ENCODE measurements around the gene KIAA1614.

The KIAA1614 gene

DNA sequence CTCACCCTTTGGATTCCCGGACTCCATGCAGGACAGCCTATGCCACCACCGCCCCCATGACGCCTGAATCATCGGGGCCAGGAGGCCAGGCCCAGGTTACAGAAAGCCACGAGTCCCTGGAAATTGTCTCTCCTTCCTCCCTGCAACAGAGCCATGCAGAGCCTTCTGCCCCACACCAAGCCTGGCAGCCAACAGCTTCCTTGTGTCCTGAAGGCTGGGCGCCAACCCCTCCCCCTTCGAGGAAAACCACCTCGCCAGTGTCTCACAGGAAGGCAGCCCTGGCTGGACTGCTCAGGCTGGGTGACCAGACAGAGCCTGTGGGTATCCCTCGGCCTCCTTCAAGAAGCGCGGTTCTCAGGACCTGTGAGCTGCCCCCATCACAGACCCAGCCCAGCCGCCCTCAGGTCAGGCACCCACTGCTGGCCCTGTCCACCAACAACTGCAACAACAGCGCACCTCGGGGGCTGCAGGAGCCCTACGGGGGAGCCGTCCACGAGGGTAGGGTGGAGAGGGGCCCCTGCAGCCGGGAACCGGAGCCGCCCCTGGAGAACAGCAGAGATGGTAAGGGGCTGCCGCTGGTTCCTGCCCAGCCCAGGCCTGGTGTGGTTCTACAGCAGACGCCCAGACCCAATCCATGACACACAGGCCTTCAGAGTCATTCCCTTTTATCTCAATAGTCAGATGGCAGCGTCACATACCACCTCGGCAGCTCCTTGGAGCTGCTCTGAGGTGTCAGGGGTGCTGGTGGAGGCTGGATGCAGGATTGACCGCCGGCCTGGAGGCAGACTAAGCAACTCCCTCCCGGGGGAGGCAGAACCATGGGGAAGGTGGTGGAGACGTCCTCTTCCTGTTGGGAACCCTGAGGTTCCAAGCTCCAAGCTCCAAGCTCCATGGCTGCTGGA lies 23.7 kb downstream of the KIAA1614 start:
- WGBS, 2 experiments (ENCODE audit: insufficient coverage in 2 of 2) = 94 to 96% methylated on average over 22 to 25 of the region's 28 CpGs
- Histone ChIP-seq H3K4me3 (ENCODE audit: extremely low read depth, insufficient read depth, low read length, poor library complexity, severe bottlenecking) (no peak overlapping the region), H3K27ac (ENCODE audit: low read depth, low read length, severe bottlenecking) (no peak overlapping the region)

GRCh38 chr1:180937012-180937372 lies 24.3 kb downstream of the KIAA1614 start:
- Histone ChIP-seq H3K27ac (ENCODE audit: low read depth, low read length, severe bottlenecking) (no peak overlapping the region), H3K36me3 (ENCODE audit: control insufficient read depth, insufficient read depth, low read length) (no peaks in the 10 kb centered on the region), H3K9me3 (ENCODE audit: control insufficient read depth, low read length) (no peaks in the 10 kb centered on the region), H3K4me3 (ENCODE audit: extremely low read depth, insufficient read depth, low read length, poor library complexity, severe bottlenecking) (no peak overlapping the region), H3K4me1 (ENCODE audit: control insufficient read depth, insufficient read depth, low read length, poor library complexity, severe bottlenecking) (no peaks in the 10 kb centered on the region)
- 100% methylated on average over 1 of the region's 1 CpG; no CpG with 5 or more reads in 1 of the 2 experiments for WGBS, 2 experiments (ENCODE audit: insufficient coverage in 2 of 2)

More for the DNA sequence above, 23.7 kb downstream of the KIAA1614 start:
- Histone ChIP-seq H3K36me3 (ENCODE audit: control insufficient read depth, insufficient read depth, low read length) (no peaks in the 10 kb centered on the region), H3K4me1 (ENCODE audit: control insufficient read depth, insufficient read depth, low read length, poor library complexity, severe bottlenecking) (no peaks in the 10 kb centered on the region), H3K9me3 (ENCODE audit: control insufficient read depth, low read length) (no peaks in the 10 kb centered on the region)

DNA sequence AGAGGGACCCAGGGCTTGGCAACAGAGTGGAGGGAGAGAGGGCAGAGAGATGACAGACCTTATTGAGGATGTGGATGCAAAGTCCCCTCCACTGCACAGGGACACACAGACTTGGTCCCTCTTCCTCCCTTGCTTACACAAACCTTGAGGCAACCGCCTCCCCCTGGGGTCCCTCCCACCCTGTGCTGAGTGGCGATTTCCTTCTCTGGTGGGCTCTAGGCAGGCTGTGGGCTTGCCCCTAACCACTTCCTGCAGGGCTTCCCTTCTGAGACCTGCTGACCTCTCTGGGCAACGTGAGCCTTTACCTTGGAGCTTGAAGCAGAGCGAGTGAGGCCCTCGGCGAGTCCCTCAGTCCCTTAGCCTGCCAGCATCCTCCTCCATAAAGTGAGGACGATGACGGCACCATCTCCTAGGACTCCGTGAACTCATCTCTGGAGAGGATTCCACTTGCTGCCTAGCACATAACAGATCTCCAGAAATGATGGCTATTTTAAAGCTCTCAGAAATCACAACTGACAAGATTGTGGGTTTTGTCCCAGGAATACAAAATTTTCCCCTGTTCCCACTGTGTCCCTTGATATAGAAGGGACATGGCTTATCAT lies 25.0 kb downstream of the KIAA1614 start:
- H3K36me3 ChIP-seq (ENCODE audit: control insufficient read depth, insufficient read depth, low read length) = no peaks in the 10 kb centered on the region
- no peak overlapping the region for H3K4me3 ChIP-seq (ENCODE audit: extremely low read depth, insufficient read depth, low read length, poor library complexity, severe bottlenecking)
- no peaks in the 10 kb centered on the region for H3K9me3 ChIP-seq (ENCODE audit: control insufficient read depth, low read length)
- H3K4me1 ChIP-seq (ENCODE audit: control insufficient read depth, insufficient read depth, low read length, poor library complexity, severe bottlenecking) = no peaks in the 10 kb centered on the region
- no peak overlapping the region for H3K27ac ChIP-seq (ENCODE audit: low read depth, low read length, severe bottlenecking)
- WGBS, 2 experiments (ENCODE audit: insufficient coverage in 2 of 2) = 88 to 90% methylated on average over 9 of the region's 9 CpGs

GRCh38 chr1:180939073-180939710 lies 26.5 kb downstream of the KIAA1614 start:
- H3K9me3 ChIP-seq (ENCODE audit: control insufficient read depth, low read length) = no peaks in the 10 kb centered on the region
- H3K4me1 ChIP-seq (ENCODE audit: control insufficient read depth, insufficient read depth, low read length, poor library complexity, severe bottlenecking) = no peaks in the 10 kb centered on the region
- H3K4me3 ChIP-seq (ENCODE audit: extremely low read depth, insufficient read depth, low read length, poor library complexity, severe bottlenecking) = no peak overlapping the region
- H3K36me3 ChIP-seq (ENCODE audit: control insufficient read depth, insufficient read depth, low read length) = no peaks in the 10 kb centered on the region
- WGBS, 2 experiments (ENCODE audit: insufficient coverage in 2 of 2) = 89 to 90% methylated on average over 7 to 8 of the region's 9 CpGs
- H3K27ac ChIP-seq (ENCODE audit: low read depth, low read length, severe bottlenecking) = no peak overlapping the region

DNA sequence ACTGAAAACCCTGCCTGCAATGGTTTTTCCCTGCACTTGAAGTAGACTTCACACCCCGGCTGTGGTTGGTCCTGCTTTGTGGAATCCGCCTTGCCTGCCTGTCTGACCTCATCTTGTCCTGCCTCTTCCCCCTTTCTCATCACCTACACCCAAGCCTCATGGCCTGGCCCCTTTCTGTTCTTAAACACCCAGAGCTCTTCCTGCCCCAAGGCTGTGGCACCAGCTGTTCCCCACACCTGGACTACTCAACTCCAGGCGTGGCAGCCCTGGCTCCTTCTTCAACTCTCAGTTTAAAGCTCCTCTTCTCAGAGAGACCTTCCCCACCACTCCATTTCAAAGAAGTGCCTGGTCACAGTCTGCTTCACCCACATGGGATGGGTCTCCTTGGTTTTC lies 27.0 kb downstream of the KIAA1614 start:
- H3K4me3 ChIP-seq (ENCODE audit: extremely low read depth, insufficient read depth, low read length, poor library complexity, severe bottlenecking) = no peak overlapping the region
- H3K27ac ChIP-seq (ENCODE audit: low read depth, low read length, severe bottlenecking) = no peak overlapping the region
- 91 to 100% methylated on average over 2 to 3 of the region's 3 CpGs for WGBS, 2 experiments (ENCODE audit: insufficient coverage in 2 of 2)
- no peaks in the 10 kb centered on the region for H3K36me3 ChIP-seq (ENCODE audit: control insufficient read depth, insufficient read depth, low read length)
- no peaks in the 10 kb centered on the region for H3K9me3 ChIP-seq (ENCODE audit: control insufficient read depth, low read length)
- no peaks in the 10 kb centered on the region for H3K4me1 ChIP-seq (ENCODE audit: control insufficient read depth, insufficient read depth, low read length, poor library complexity, severe bottlenecking)

DNA sequence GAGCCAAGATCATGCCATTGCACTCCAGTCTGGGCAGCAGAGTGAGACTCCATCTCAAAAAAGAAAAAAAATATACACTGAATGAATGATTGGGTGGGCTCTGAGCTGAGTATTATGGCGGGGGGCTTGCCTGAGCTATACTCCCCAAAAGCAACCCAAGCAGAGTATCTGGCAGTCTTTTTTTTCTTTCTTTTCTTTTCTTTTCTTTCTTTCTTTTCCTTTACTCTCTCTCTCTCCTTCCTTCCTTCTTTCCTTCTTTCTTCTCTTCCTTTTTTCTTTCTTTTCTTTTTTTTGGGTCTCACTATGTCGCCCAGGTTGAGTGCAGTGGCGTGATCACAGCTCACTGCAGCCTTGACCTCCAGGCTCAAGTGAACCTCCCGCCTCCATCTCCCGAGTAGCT lies 27.7 kb downstream of the KIAA1614 start:
- H3K4me1 ChIP-seq (ENCODE audit: control insufficient read depth, insufficient read depth, low read length, poor library complexity, severe bottlenecking) = no peaks in the 10 kb centered on the region
- no peak overlapping the region for H3K4me3 ChIP-seq (ENCODE audit: extremely low read depth, insufficient read depth, low read length, poor library complexity, severe bottlenecking)
- no peaks in the 10 kb centered on the region for H3K9me3 ChIP-seq (ENCODE audit: control insufficient read depth, low read length)
- WGBS, 2 experiments (ENCODE audit: insufficient coverage in 2 of 2) = 93 to 95% methylated on average over 5 of the region's 5 CpGs
- H3K36me3 ChIP-seq (ENCODE audit: control insufficient read depth, insufficient read depth, low read length) = no peaks in the 10 kb centered on the region
- H3K27ac ChIP-seq (ENCODE audit: low read depth, low read length, severe bottlenecking) = no peak overlapping the region

- Histone ChIP-seq H3K27ac (ENCODE audit: low read depth, low read length, severe bottlenecking) (no peak overlapping the region), H3K4me1 (ENCODE audit: control insufficient read depth, insufficient read depth, low read length, poor library complexity, severe bottlenecking) (no peaks in the 10 kb centered on the region), H3K4me3 (ENCODE audit: extremely low read depth, insufficient read depth, low read length, poor library complexity, severe bottlenecking) (no peak overlapping the region), H3K9me3 (ENCODE audit: control insufficient read depth, low read length) (no peaks in the 10 kb centered on the region), H3K36me3 (ENCODE audit: control insufficient read depth, insufficient read depth, low read length) (peaks cover 7% of the 10 kb centered on the region)
- 87 to 92% methylated on average over 15 of the region's 20 CpGs for WGBS, 2 experiments (ENCODE audit: insufficient coverage in 2 of 2)
Observed at GRCh38 chr1:180941518-180942275, 29.0 kb downstream of the KIAA1614 start.

DNA sequence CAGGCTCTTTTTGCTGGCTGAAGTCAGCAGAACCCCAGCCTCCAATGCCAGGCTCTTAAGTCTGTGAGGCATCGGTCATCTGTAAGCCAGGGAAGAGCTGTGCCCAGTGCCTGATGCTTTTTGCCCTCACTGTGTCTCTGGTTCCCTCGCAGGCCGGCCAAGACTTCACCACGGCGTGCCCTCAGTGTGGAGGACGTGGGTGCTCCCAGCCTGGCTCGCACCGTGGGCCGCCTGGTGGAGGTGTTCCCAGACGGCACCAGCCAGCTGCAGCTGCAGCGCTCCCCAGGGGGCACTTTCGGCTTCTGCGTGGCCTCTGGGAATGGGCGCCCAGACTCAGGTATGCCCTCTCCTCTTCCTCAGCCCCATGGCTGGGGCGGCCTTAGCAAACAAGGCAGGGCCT lies 32.5 kb downstream of the KIAA1614 start:
- no peaks in the 10 kb centered on the region for H3K4me1 ChIP-seq (ENCODE audit: control insufficient read depth, insufficient read depth, low read length, poor library complexity, severe bottlenecking)
- no peak overlapping the region for H3K4me3 ChIP-seq (ENCODE audit: extremely low read depth, insufficient read depth, low read length, poor library complexity, severe bottlenecking)
- 93 to 94% methylated on average over 15 of the region's 15 CpGs for WGBS, 2 experiments (ENCODE audit: insufficient coverage in 2 of 2)
- H3K27ac ChIP-seq (ENCODE audit: low read depth, low read length, severe bottlenecking) = no peak overlapping the region
- no peaks in the 10 kb centered on the region for H3K9me3 ChIP-seq (ENCODE audit: control insufficient read depth, low read length)
- peaks cover 15% of the 10 kb centered on the region for H3K36me3 ChIP-seq (ENCODE audit: control insufficient read depth, insufficient read depth, low read length)

- 91 to 96% methylated on average over 5 to 8 of the region's 8 CpGs for WGBS, 2 experiments (ENCODE audit: insufficient coverage in 2 of 2)
- Histone ChIP-seq H3K9me3 (ENCODE audit: control insufficient read depth, low read length) (no peaks in the 10 kb centered on the region), H3K27ac (ENCODE audit: low read depth, low read length, severe bottlenecking) (no peak overlapping the region), H3K4me1 (ENCODE audit: control insufficient read depth, insufficient read depth, low read length, poor library complexity, severe bottlenecking) (no peaks in the 10 kb centered on the region), H3K4me3 (ENCODE audit: extremely low read depth, insufficient read depth, low read length, poor library complexity, severe bottlenecking) (no peak overlapping the region), H3K36me3 (ENCODE audit: control insufficient read depth, insufficient read depth, low read length) (peaks cover 19% of the 10 kb centered on the region)
Observed at GRCh38 chr1:180945551-180945950, 32.9 kb downstream of the KIAA1614 start.

DNA sequence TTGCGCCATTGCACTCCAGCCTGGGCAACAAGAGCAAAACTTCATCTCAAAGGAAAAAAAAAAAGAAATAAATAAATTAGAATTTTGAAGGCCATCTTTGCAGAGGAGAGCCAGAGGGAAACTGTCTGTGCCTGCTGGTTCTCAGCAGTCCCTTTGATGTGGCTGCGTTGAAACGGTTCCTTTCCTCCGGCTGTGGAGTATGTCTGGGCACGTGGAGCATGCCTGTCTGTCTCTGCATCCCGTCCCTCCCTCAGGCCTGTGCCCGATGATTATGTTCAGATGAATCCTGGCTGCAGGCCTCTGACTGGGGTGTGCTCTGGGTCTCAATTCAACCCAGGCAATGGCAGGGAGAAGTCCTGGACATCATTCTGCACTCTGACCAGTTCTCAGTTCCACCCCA lies 33.4 kb downstream of the KIAA1614 start:
- no peak overlapping the region for H3K27ac ChIP-seq (ENCODE audit: low read depth, low read length, severe bottlenecking)
- no peaks in the 10 kb centered on the region for H3K9me3 ChIP-seq (ENCODE audit: control insufficient read depth, low read length)
- 88 to 94% methylated on average over 4 to 6 of the region's 7 CpGs for WGBS, 2 experiments (ENCODE audit: insufficient coverage in 2 of 2)
- H3K4me1 ChIP-seq (ENCODE audit: control insufficient read depth, insufficient read depth, low read length, poor library complexity, severe bottlenecking) = no peaks in the 10 kb centered on the region
- peaks cover 23% of the 10 kb centered on the region for H3K36me3 ChIP-seq (ENCODE audit: control insufficient read depth, insufficient read depth, low read length)
- no peak overlapping the region for H3K4me3 ChIP-seq (ENCODE audit: extremely low read depth, insufficient read depth, low read length, poor library complexity, severe bottlenecking)
